SU-DHL-6 (cell line): ENCODE measurements around the gene DDX11.

ENCODE experiments used
- CTCF ChIP-seq: fragments of 200-600 bp; sonication (generic); IDR thresholded peaks from one replicate; pipeline ENCODE4 v1.5.1; 2017; ENCODE audit warnings: antibody characterized with exemption, mild to moderate bottlenecking, low read length, moderate library complexity; ENCODE audit not compliant: insufficient read depth, poor library complexity, severe bottlenecking
- EZH2phosphoT487 ChIP-seq: fragments of 200-600 bp; sonication (generic), shearing (Covaris generic); conservative IDR thresholded peaks from 2 replicates; pipeline ENCODE4 v1.6.1; 2018; ENCODE audit warnings: mild to moderate bottlenecking, antibody characterized with exemption, low read length, moderate library complexity, mixed read lengths

- TF ChIP-seq CTCF (no peak), EZH2phosphoT487 (no peak)
Observed at GRCh38 chr12:31029916-31030562, 43.6 kb upstream of the DDX11 start.
